Measurements from ENCODE around the gene MCEE.

The MCEE gene

GRCh38 chr2:71074893-71075395 lies 55.1 kb downstream of the MCEE start:
- DNase-seq, result no peak

GRCh38 chr2:71073475-71073874 lies 56.6 kb downstream of the MCEE start:
- DNase-seq, result no peak

- no peak for DNase-seq
These were observed 57.5 kb downstream of the MCEE start for GRCh38 chr2:71072492-71072891.

GRCh38 chr2:71071681-71072398 lies 58.2 kb downstream of the MCEE start:
- DNase-seq, result no peak

- DNase-seq, result peak in 1 of 3 experiments; percentile 72
These were observed 59.5 kb downstream of the MCEE start for GRCh38 chr2:71070294-71071093.

- no peak for DNase-seq
These were observed 60.7 kb downstream of the MCEE start for GRCh38 chr2:71069376-71069775.

GRCh38 chr2:71068218-71069035 lies 61.6 kb downstream of the MCEE start, which contains the start of gene NAGK:
Gene NAGK (plus strand): TSS chr2:71068648. CDS start chr2:71068684, 36 bp downstream.
- DNase-seq, result peak; percentile 87 to 99 (median 99)

GRCh38 chr2:71067567-71068217 lies 62.3 kb downstream of the MCEE start:
- peak in 1 of 3 experiments; percentile 72 for DNase-seq

GRCh38 chr2:71066856-71067255 lies 63.2 kb downstream of the MCEE start:
- no peak for DNase-seq

- no peak for DNase-seq
These were observed 65.0 kb downstream of the MCEE start for GRCh38 chr2:71064754-71065621.

- DNase-seq, result no peak
These were observed 65.9 kb downstream of the MCEE start for GRCh38 chr2:71064110-71064611.

- DNase-seq, result no peak
These were observed 66.8 kb downstream of the MCEE start for GRCh38 chr2:71063216-71063615.

GRCh38 chr2:71060871-71061270 lies 69.2 kb downstream of the MCEE start:
- DNase-seq, result no peak

- no peak for DNase-seq
These were observed 69.8 kb downstream of the MCEE start for GRCh38 chr2:71060211-71060610.

Data from NCI-H1417 (cell line).